Endodermal cell (in vitro differentiated cells): Measurements from ENCODE around the gene BBS7. TPM values are rescaled to one million over a fixed set of nuclear protein-coding genes. Genes with fewer than 3 reads are reported as not detected.

Source experiments
- DNase-seq: peaks from one replicate; pipeline ENCODE4 v3.0.0-alpha.2; 2017
- H3K27ac ChIP-seq: 2 replicates; pipeline ENCODE4 v1.5.1; 2013; ENCODE audit warnings: mild to moderate bottlenecking, low read depth, low read length, moderate library complexity
- H3K27me3 ChIP-seq: 2 replicates; pipeline ENCODE4 v1.6.1; 2013; ENCODE audit warnings: mild to moderate bottlenecking, low read length, moderate library complexity; ENCODE audit not compliant: insufficient read depth, control insufficient read depth, poor library complexity, severe bottlenecking
- H3K36me3 ChIP-seq: 2 replicates; pipeline ENCODE4 v1.7.0; 2013; ENCODE audit warnings: mild to moderate bottlenecking, low read length, moderate library complexity; ENCODE audit not compliant: control insufficient read depth, insufficient read depth
- H3K4me1 ChIP-seq: one replicate; pipeline ENCODE4 v1.7.0; 2013; ENCODE audit warnings: low read length; ENCODE audit not compliant: control insufficient read depth, insufficient read depth
- H3K4me3 ChIP-seq: 2 replicates; pipeline ENCODE4 v1.5.1; 2013; ENCODE audit warnings: mild to moderate bottlenecking, low read length, moderate library complexity
- H3K9ac ChIP-seq: 2 replicates; pipeline ENCODE4 v1.6.1; 2013; ENCODE audit warnings: mild to moderate bottlenecking, low read length, moderate library complexity; ENCODE audit not compliant: poor library complexity, severe bottlenecking; ENCODE audit errors: extremely low read depth
- H3K9me3 ChIP-seq: 2 replicates; pipeline ENCODE4 v1.6.1; 2013; ENCODE audit warnings: mild to moderate bottlenecking, low read length, moderate library complexity; ENCODE audit not compliant: control insufficient read depth
- H3K27ac Mint-ChIP-seq: 2 replicates; pipeline ENCODE4 v1.8.0; 2020; ENCODE audit warnings: mixed read lengths
- H3K27me3 Mint-ChIP-seq: 2 replicates; pipeline ENCODE4 v1.8.0; 2021; ENCODE audit warnings: mild to moderate bottlenecking, mixed read lengths; ENCODE audit not compliant: insufficient read depth
- H3K36me3 Mint-ChIP-seq: 2 replicates; pipeline ENCODE4 v1.8.0; 2020; ENCODE audit warnings: low read depth, mixed read lengths
- H3K4me1 Mint-ChIP-seq: 2 replicates; pipeline ENCODE4 v1.8.0; 2020; ENCODE audit warnings: mixed read lengths
- H3K4me3 Mint-ChIP-seq: 2 replicates; pipeline ENCODE4 v1.8.0; 2020; ENCODE audit warnings: mild to moderate bottlenecking, moderate library complexity, mixed read lengths
- H3K9me3 Mint-ChIP-seq: 2 replicates; pipeline ENCODE4 v1.8.0; 2020; ENCODE audit warnings: mild to moderate bottlenecking, mixed read lengths
- CTCF ChIP-seq: fragments of 200-600 bp; sonication (generic); conservative IDR thresholded peaks from 2 replicates; pipeline ENCODE4 v1.5.0; 2021; ENCODE audit warnings: antibody characterized with exemption, mild to moderate bottlenecking
- WGBS, 2 experiments: methylation state at CpG; one replicate each; pipeline versions ENCODE4 v1.1.5 to v1.1.7; 2013; ENCODE audit warnings: missing lambda C conversion rate in 2 of 2, mixed read lengths in 1 of 2; ENCODE audit not compliant: insufficient coverage in 1 of 2, insufficient read length in 1 of 2; 5-methylcytosine and 5-hydroxymethylcytosine counted together
- total RNA-seq, 2 donors: library from RNA; stranded (reverse); fragmentation: NEBNext Ultra II Directional in 1 of 2; extraction: Animal tissue kit (Norgen Biotek cat#: 25700) in 1 of 2; gene quantifications; 2 replicates in 1 of 2; 3 replicates in 1 of 2; pipeline ENCODE4 v1.2.1, GENCODE V29; 2021

BBS7 gene
- total RNA-seq, 2 donors from 2014 or later = 25.0 to 31.7 TPM

- Mint-ChIP-seq H3K4me1 (no peaks in the 10 kb centered on the region), H3K27ac (no peak overlapping the region)
These were observed 27.4 kb downstream of the BBS7 start for GRCh38 chr4:121842862-121843261.

GRCh38 chr4:121838136-121838535 is 32.1 kb downstream of the BBS7 start:
- Mint-ChIP-seq H3K27me3 (no peaks in the 10 kb centered on the region), H3K4me3 (no peak overlapping the region), H3K27ac (no peak overlapping the region), H3K9me3 (no peaks in the 10 kb centered on the region), H3K36me3 (peaks cover 25% of the 10 kb centered on the region), H3K4me1 (no peaks in the 10 kb centered on the region)
- H3K27ac ChIP-seq = no peak overlapping the region
- no peaks in the 10 kb centered on the region for H3K9me3 ChIP-seq
- H3K4me3 ChIP-seq = no peak overlapping the region
- no peak overlapping the region for H3K9ac ChIP-seq
- peaks cover 19% of the 10 kb centered on the region for H3K36me3 ChIP-seq
- no peak for DNase-seq
- no peaks in the 10 kb centered on the region for H3K4me1 ChIP-seq
- H3K27me3 ChIP-seq = no peaks in the 10 kb centered on the region
- TF ChIP-seq CTCF = no peak

More at GRCh38 chr4:121842862-121843261, 27.4 kb downstream of the BBS7 start:
- WGBS, 2 experiments = 91 to 96% methylated on average over 3 to 4 of the region's 4 CpGs
- Histone ChIP-seq H3K4me3 (no peak overlapping the region), H3K27ac (no peak overlapping the region), H3K36me3 (peaks cover 41% of the 10 kb centered on the region), H3K9me3 (no peaks in the 10 kb centered on the region), H3K27me3 (no peaks in the 10 kb centered on the region), H3K9ac (no peak overlapping the region), H3K4me1 (no peaks in the 10 kb centered on the region)
- no peak for TF ChIP-seq CTCF
- Mint-ChIP-seq H3K36me3 (peaks cover 17% of the 10 kb centered on the region), H3K27me3 (no peaks in the 10 kb centered on the region), H3K9me3 (no peaks in the 10 kb centered on the region), H3K4me3 (no peak overlapping the region)
- DNase-seq = no peak

- no peak overlapping the region for H3K27ac ChIP-seq
- H3K4me3 Mint-ChIP-seq = no peak overlapping the region
- no peaks in the 10 kb centered on the region for H3K9me3 Mint-ChIP-seq
- no peak overlapping the region for H3K4me3 ChIP-seq
- H3K27me3 ChIP-seq = no peaks in the 10 kb centered on the region
- no peaks in the 10 kb centered on the region for H3K9me3 ChIP-seq
- H3K9ac ChIP-seq = no peak overlapping the region
- peaks cover 20% of the 10 kb centered on the region for H3K36me3 Mint-ChIP-seq
- no peaks in the 10 kb centered on the region for H3K27me3 Mint-ChIP-seq
- H3K4me1 Mint-ChIP-seq = no peaks in the 10 kb centered on the region
- no peak for TF ChIP-seq CTCF
- H3K27ac Mint-ChIP-seq = no peak overlapping the region
- WGBS, 2 experiments = 85 to 100% methylated on average over 4 to 5 of the region's 5 CpGs
- H3K4me1 ChIP-seq = no peaks in the 10 kb centered on the region
- DNase-seq = no peak
- H3K36me3 ChIP-seq = peaks cover 23% of the 10 kb centered on the region
These were observed 40.8 kb downstream of the BBS7 start for GRCh38 chr4:121829511-121829910.
